GM21515 (cell line): ENCODE measurements around the gene MMP11.

ENCODE experiments used
- ATAC-seq: cut with Tn5 transposase; IDR thresholded peaks from one replicate; pipeline ENCODE4 v1.9.1; 2021; ENCODE audit not compliant: unreplicated experiment

Gene MMP11

DNA sequence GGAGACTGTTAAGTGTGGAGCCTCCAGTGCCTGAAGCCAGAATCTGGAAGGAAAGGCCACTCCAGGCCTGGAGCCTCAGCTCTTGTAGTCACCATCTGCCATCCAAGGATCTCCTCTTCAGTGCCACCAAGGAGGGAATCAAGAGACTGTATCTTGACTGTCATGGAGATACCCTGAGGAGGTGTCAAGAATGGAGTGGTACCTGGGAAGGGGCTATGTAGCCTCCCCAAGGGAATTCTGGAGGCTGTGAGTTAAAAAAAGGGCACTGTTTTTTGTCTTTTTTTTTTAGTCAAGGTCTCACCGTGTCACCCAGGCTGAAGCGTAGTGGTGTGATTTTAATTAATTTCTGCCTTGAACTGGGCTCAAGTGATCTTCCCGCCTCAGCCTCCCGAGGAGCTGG is 13.1 kb upstream of the MMP11 start:
- ATAC-seq, result no peak

DNA sequence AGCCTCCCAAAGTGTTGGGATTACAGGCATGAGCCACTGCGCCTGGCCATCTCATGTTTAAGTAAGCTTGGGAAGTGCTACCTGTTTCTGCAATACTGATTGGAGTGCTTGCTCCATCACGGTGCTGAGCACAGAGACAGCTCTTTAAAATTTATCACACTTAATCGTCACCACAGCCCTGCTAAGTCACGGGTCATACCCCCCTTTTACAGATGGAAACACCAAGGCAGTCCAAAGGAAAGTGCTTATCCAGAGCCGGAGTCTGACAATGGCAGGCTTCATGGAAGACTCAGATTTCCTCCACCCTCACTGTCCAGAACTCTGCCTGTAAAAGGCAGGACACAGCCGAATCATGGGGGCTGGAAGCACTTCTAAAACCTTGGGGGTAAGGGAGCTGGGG is 12.6 kb upstream of the MMP11 start:
- ATAC-seq, result no peak

DNA sequence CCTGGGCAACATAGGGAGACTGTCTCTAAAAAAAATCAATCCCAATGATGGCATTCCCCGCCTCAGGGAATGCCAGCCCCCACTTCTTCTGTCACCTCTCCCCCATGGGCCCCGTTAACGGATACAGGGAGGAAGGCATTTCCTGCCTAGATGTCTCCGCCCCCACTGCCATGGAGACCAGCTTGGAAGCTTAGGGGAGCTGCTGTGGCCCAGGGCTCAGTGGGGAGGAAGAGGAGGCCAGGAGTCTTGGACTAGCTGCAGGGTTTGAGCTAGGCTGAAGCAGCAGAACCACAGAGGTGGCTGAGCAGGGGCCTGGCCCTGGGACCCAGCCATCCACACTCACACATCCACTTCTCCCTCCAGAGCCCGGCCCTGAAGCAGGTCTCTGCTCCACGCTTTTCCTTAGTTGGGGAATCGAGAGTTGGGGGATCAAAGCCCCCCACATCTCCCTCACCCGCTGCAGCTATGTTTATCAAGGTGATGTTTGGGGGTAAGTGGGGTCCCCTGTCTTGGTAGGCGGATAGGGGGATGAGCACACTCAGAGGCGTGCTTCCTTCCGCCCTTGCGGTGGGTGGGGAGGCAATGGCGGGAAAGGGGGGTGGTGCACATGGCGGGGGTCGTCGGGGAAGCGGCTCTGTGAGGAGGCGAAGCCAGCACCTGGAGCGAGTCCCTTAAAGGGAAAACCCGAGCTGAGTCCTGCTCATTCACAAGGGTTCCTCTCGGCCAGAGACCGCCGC is 9.6 kb upstream of the MMP11 start, which contains the start of gene C22orf15:
TSS of gene C22orf15 (plus strand) at position 149 of the 737 bp plus-strand sequence. CDS start at position 466, 317 bp downstream.
- ATAC-seq, result no peak

DNA sequence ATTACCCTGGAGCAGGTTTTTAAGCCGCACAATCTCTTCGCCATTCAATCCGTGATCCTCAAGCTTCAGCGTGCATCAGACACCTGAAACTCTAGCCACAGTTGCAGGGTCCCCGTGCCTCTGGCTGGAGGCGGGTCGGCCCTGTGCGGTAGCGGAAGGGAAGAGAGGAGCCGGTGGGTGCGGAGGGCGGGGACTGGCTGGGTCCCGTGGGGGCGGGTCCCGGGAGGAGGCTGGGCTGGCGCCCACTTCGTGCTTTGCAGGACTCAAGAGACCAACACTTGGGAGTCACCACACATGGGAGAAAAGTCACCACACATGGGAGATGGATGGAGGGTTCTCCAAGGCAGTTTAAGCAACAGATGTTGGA is 9.1 kb upstream of the MMP11 start:
- no peak for ATAC-seq

DNA sequence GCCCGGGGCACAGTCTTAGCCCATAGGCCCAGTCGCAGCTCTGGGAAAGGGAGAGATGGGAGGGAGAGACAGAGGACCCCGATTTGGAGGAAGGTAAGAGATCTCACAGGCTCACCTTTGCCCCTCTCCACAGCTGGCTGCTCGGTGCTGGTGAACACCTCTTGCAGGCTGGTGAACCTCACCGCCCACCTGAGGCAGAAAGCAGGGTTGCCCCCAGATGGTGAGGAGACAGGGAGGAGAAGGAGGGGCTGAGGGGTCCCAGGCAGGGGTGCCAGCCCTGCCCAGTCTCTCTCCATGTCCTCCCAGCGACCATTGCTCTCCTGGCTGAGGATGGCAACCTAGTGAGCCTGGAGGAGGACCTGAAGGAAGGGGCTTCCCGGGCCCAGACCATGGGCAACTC is 8.7 kb upstream of the MMP11 start:
- ATAC-seq, result no peak

DNA sequence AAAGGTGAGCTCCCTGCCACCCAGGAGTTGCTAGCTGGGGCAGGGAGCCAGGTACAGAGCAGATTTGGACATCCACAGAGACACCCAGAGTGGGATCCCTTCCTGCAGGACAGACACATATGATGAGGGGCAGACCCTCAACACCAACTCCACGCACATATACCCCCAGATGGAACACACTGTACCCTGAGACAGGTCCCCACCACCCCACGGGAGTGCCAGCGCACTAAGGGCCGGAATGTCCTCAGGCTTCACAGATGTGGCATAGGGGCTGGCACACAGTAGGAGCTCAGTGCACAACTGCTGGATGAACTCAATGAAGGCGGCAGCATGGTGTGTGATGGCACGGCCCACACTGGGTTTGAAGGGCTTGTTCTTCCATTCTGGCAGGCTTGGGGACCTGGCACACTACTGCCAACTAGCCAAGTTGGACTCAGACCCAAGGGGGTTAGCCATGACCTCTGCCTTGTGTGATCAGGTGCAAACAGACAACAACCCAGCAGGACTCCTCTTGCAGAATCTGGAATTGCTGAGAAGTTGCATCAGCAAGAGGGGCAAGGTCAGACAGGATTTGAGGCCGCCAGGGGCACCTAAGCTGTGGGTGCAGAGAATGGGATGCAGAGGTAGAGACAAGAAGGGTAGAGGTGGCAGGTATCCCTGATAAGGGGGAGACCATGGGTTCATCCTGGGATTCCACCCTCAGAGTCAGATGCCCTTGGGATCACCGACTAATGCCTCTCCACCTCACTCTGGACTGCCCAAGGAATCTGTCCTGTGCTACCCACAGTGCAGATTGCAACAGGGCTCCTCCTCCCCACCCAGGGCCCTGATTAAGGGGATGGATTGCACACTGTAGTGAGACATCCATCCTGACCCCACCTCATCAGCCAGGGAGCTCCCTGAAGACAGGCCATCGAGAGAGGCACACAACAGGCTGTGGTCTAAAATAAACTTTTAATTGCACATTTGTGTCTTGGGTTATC is 7.5 kb upstream of the MMP11 start:
- no peak for ATAC-seq

DNA sequence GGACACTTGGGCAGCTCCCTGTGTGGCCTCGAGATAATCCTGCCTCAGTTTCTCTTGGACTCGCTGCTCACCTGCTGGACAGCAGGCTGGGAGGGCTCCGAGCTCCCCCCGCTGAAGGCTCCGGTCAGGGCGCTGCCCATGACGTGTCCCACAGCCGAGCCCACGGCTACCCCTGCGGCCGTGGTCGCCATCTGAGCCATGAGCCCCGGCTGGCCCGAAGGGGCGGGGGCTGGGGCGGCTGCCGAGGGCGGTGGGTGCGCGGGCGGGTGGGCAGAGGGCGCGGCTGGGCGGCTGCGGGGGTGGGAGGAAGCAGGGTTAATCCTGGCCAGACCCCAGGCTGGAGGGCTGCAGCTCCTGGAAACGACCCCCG is 5.4 kb upstream of the MMP11 start:
- ATAC-seq, result no peak

DNA sequence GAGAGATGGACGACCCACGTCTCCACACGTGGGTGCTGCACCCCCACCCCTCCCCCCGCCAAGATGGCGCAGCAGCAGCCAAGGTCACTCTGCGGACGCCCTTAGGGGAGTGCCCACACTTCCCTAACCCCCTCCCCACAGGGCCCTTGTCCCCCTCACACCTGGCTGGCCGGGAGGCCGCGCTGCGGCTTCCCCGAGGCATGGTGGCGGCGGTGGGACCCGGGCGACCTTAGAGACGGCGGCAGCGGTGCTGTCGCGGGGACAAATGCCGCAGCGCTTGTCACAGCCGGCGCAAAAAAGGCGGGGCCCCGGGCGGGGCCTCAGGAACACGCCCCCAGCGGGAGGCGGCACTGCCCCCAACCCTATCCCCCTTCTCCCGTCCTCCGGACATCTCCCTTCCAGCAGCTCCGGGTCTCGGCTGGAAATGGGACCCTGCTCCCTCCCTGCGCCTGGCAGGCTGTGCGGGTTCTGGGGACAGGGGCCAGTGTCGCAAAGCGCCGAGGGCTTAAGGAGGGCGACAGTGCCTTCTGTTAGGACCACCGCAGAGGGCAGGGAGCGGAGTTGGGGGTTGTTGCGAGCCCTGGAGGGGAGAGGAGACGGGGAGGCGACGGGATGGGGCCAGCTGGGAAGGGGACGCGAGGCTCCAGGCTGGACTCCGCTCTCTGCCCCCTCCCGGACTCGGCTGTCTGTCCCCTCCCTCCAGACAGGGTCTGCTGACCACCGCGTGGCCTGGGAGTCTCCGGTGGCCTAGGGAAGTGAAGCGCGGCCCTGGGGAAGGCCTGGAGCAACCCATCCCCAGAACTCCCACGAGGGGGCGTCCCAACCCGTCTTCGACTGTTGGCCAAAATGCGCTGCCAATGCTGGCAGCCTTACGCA is 4.7 kb upstream of the MMP11 start, which contains the start of gene CHCHD10:
TSS of gene CHCHD10 (minus strand) at position 300 of the 876 bp plus-strand sequence. CDS start at position 202, 98 bp downstream.
- no peak for ATAC-seq

DNA sequence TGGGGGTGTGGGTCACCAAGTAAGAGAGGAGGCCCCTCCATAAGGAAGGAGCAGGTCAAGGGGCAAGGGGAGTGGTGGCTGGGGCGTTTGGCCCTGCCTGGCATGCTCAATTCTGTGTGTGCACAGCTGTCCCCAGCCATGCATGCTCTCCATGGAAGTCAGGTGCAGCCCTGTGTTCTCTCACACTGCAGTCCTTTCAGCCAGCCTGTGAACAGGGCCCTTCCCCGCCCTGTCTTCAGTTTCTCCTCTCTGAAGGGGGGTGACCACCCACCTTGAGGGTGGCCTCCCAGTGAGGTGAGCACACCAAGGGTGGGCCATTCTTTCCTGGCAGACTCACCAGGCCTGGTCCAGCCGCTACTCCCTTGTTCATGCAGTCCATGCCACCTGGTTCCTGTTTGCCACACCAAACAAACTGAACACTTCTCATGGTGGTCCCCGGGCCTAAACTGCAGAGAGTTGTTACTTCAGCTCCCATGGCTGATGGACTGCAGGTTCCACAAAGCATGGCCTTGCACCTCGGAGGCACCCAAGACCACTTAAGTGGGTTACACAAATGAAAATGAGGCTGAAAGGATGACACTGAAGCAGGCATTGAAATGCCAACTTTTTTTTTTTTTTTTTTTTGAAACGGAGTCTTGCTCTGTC is 3.2 kb upstream of the MMP11 start:
- ATAC-seq, result no peak

DNA sequence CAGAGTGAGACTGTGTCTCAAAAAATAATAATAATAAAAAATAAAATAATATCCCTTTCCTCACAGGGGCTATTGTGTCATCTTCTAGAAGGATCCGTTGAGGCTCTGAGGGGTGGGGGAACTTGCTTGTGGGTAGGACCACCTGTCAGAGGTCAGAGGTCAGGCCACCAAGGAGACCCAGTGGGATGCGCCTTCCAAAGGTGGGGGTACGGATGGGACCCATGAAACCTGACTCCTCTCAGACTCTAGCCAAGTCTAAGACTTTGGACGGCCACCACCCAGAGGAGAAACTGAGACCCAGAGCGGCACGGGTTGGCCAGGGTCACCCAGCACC is 367 bp upstream of the MMP11 start:
- no peak for ATAC-seq

DNA sequence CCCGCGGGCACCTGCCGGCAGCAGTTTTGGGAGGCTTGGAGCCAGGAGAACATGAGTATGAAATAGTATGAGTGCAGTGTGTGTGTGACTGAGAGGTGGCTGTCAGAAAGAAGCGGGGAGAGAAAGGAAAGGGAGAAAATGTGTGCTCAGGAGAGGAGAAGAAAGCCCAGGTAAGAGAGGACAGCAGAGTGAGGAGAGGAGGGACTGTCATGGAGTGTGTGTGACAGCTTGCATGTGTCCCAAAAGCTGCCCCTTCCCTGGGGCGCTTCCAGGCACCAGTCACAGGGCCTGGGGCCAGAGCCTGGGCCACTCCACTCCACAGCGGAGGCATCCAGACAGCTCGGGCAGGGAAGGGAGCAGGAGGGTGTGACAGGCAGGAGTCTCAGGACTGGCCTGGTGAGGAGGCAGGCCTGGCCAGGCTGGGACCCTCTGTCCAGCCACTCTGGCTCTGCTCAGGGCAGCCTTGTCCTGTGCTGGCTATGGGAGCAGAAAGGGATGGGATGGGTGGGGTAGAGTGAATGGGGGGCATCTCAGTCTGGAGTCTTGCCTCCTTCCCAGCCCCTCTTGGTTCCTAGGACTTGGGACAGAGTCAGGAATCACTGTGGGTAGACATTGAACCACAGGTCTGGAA is 949 bp downstream of the MMP11 start:
- ATAC-seq, result no peak

DNA sequence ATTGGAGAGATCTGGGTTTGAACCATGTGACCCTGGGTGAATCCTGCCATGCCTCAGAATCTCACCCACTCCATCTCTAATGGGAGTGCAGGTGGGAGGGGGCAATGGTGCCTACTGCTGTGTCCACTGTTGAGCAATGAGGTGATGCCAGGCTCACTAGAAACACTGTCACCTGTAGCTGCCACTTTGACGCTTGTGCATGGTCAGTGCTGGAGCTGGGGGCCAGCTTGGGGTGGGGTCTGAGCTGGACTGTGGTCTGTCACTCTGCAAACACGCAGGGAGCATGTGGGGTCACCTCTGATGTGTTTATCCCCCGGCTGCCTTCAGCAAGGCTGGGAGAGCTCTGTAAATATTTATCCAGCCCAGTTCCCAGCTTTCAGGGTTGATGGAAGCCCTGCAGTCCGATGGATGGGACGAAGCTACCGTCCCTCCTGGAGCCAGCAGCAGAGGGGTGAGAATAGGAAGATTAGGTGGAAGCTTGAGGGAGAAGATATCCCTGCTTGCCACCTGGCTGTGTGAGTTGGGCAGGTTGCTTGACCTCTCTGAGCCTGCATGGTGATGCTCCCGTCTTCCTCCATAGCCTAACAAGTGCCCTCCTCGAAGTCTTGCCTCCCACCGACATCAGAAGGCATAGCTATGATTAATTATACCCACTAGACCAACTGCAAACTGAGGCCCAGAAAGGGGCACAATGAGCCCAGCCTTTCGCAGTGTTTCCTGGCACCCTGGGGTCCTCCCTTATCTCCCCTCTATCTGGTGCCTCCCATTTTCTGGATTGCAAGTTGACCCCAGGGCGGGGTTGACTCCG is 1.7 kb downstream of the MMP11 start:
- no peak for ATAC-seq

DNA sequence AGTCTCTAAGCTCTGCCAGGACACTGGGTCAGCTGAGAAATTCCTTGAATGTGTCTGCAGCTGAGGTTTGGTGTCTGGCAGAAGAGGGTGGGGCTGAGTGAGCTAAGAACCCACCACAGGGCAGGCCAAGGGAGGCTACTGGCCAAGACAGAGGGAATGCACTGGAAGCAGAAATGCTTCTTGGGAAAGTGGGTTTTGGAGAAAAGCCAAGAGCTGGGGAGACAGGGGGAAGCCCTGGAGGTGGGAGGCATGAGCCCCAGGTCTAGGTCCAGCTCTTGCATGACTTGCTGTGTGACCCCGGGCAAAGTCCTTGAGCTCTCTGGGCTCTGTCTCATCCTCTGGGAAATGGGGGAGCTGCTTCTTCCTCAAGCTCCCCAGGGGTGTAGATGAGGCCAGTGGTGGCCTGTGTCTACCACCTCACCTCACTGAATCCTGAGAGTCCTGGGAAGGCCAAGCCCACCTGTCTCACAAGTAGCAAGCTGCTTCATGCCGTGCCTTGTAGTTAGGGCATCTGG is 2.3 kb downstream of the MMP11 start:
- no peak for ATAC-seq

DNA sequence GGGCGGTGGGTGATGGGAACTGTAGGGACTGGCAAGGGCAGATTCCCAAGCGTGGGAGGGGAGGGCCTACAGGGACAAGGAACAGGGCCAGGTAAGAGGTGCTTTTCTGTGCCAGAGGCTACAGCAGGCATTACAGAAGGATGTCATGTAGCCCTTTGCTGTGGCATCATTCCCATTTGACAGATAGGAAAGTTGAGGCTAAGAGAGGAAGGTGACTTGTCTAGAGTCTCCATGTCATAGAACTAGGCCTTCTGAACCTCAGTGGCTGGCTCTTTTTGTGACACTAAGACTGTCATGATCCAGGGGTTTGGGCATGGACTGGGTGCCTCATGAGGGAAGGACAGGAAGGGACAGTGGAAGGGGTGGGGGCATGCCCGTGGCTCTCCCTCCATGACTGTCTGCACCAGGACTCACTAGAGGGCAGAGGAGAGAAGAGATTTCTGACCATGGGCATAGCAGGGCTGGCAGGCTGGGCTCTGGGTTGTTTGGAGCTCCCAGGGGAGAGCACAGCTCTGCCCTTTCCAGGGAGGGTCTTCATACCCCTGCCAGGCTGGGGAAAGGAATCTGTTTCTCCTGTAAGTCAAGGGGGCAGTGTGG is 3.2 kb downstream of the MMP11 start:
- ATAC-seq, result no peak

DNA sequence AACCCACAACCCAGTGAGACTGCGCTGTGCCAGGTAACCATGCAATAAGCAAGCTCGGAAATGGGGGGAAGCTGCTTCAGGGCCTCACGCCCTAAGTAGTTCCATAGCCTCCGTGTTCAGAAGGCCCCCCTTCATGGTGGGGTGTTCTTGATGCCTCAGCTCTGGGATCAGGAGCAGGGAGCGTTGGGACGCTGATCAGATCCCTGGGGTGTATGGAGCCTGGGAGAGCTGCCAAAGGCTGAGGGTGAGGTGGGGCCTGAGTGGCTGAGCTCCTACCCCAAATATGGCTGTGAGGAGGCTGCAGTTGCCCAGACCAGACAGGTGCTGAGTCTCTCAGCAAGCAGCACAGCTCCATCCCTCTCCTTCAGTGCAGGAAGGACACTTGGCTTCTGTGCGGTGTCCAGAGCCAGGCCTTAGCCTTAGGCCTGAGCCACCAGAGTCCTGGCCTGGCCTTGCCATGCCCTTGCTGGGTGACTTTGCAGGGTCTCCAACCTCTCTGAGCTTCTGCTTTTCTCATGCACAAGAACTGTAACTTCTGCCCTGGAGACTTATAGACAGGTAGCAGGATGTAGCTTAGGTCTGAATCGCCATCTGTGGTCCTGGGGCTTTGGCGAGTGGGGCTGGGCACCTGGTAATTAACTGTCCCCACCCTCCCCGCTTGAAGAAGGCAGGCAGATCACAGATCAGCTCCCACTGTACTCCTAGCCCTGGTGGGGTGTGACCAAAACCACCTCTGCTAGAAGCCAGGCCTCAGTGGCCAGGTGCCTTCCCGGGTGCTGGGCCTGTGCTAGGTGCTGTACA is 5.3 kb downstream of the MMP11 start:
- no peak for ATAC-seq

DNA sequence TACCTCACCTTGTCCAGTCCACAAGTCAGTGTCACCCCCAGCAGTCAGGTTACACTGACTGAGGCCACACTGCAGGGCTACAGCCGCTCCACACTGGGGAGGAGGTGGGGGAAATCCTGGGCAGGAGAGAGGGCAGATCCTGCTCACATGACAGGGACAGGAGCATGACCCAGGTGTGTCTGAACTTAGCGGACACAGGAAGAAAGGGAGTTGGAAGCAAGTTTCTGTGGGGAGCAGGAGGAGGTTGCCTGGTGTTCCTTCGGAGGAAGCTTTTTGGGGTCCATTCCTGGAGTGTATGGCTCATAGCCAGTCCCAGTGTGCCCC is 5.9 kb downstream of the MMP11 start:
- ATAC-seq, result no peak

DNA sequence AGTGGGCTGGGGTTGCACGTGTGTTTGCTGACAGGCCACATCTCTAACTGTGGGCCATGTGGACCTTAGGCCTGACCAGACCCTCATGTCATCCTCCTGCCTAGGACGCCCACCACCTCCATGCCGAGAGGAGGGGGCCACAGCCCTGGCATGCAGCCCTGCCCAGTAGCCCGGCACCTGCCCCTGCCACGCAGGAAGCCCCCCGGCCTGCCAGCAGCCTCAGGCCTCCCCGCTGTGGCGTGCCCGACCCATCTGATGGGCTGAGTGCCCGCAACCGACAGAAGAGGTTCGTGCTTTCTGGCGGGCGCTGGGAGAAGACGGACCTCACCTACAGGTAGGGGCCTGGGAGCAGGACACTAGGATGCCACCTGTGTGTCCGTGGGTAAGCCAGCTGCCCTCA is 6.4 kb downstream of the MMP11 start:
- ATAC-seq, result no peak

DNA sequence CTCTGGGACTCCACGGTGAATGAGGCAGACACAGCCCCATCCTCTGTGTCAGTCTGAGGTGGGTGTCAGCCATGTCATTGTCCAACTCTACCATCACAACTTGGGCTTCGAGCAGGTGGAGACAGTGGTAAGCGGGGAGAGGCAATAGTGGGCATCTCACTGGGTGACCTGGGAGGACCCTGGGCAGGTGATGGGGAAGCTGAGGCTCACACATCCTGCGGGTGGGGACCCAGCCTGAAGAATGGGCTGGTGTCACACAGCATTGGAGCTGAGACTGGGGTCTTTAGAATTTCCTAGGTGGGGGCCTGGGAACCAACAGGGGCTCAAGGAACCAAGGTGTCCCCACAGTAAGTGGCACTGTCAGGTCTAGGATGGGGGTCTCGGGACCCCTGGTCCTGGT is 7.1 kb downstream of the MMP11 start:
- ATAC-seq, result no peak
